Neural cell (in vitro differentiated cells): ENCODE data around the gene USP7.

Source experiments
- EP300 ChIP-seq: fragments of 450-650 bp; conservative IDR thresholded peaks from 2 replicates; pipeline ENCODE4 v1.6.1; 2014; ENCODE audit warnings: antibody characterized with exemption, mild to moderate bottlenecking, moderate library complexity; ENCODE audit not compliant: poor library complexity, severe bottlenecking
- TAF1 ChIP-seq: IDR thresholded peaks from 2 replicates; pipeline ENCODE4 v1.6.1; 2012; ENCODE audit warnings: low read depth
- TF ChIP-seq, protein P1 (sequence below): fragments of 450-650 bp; IDR thresholded peaks from 2 replicates; pipeline ENCODE4 v1.5.1; 2014; ENCODE audit warnings: antibody characterized with exemption, mild to moderate bottlenecking, moderate library complexity; ENCODE audit not compliant: poor library complexity, severe bottlenecking
- TF ChIP-seq, protein P2 (sequence below): IDR thresholded peaks from 2 replicates; pipeline ENCODE4 v1.6.1; 2012; ENCODE audit warnings: borderline replicate concordance

DNA sequence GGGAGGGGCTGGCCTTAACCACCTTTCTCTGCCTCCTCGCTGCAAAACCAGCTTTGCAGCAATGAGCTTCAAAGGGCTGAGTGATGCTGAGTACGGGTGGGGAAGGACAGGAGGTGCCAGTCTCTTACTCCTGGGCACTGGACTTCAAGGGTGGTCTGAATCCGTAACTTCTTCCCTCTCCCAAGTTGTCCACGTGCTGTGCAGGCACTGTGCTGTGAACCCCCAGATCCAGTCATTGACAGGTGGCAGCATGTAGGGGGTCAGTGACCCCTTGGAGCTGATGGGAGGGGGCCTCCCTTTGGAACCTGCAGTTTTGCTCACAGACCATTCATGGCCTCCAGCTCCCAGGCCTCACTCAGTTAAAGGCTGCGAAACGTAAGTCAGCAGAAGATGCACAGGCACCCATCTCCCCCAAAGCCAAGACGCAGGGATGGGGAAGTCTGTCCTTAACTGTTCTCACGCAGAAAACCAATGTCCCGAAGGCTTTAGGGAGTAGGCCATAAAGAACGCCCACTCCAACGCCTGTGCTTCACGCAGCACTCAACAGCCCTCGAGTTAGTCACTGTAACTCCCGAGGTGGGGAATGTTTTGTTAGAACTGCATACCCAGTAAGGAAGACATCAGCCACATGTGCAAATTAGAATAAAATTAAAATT, 73.7 kb downstream of the USP7 start:
- TF ChIP-seq EP300, result no peak
- TF ChIP-seq, protein P1, sequence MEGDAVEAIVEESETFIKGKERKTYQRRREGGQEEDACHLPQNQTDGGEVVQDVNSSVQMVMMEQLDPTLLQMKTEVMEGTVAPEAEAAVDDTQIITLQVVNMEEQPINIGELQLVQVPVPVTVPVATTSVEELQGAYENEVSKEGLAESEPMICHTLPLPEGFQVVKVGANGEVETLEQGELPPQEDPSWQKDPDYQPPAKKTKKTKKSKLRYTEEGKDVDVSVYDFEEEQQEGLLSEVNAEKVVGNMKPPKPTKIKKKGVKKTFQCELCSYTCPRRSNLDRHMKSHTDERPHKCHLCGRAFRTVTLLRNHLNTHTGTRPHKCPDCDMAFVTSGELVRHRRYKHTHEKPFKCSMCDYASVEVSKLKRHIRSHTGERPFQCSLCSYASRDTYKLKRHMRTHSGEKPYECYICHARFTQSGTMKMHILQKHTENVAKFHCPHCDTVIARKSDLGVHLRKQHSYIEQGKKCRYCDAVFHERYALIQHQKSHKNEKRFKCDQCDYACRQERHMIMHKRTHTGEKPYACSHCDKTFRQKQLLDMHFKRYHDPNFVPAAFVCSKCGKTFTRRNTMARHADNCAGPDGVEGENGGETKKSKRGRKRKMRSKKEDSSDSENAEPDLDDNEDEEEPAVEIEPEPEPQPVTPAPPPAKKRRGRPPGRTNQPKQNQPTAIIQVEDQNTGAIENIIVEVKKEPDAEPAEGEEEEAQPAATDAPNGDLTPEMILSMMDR, result no peak
- no peak for TF ChIP-seq TAF1
- TF ChIP-seq, protein P2, sequence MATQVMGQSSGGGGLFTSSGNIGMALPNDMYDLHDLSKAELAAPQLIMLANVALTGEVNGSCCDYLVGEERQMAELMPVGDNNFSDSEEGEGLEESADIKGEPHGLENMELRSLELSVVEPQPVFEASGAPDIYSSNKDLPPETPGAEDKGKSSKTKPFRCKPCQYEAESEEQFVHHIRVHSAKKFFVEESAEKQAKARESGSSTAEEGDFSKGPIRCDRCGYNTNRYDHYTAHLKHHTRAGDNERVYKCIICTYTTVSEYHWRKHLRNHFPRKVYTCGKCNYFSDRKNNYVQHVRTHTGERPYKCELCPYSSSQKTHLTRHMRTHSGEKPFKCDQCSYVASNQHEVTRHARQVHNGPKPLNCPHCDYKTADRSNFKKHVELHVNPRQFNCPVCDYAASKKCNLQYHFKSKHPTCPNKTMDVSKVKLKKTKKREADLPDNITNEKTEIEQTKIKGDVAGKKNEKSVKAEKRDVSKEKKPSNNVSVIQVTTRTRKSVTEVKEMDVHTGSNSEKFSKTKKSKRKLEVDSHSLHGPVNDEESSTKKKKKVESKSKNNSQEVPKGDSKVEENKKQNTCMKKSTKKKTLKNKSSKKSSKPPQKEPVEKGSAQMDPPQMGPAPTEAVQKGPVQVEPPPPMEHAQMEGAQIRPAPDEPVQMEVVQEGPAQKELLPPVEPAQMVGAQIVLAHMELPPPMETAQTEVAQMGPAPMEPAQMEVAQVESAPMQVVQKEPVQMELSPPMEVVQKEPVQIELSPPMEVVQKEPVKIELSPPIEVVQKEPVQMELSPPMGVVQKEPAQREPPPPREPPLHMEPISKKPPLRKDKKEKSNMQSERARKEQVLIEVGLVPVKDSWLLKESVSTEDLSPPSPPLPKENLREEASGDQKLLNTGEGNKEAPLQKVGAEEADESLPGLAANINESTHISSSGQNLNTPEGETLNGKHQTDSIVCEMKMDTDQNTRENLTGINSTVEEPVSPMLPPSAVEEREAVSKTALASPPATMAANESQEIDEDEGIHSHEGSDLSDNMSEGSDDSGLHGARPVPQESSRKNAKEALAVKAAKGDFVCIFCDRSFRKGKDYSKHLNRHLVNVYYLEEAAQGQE, result no peak
